Ascending aorta (tissue), 2 donors: ENCODE data around the gene FGD3. TPM values are rescaled to one million over a fixed set of nuclear protein-coding genes. Genes with fewer than 3 reads are reported as not detected.

Source experiments
- DNase-seq, 2 donors: peaks; one replicate each; pipeline ENCODE4 v3.0.0-alpha.2; 2019; ENCODE audit warnings: low spot score in 2 of 2
- H3K27ac ChIP-seq, 2 donors: fragments of 200-600 bp; sonication (generic); one replicate each; pipeline ENCODE4 v1.5.1; 2016 to 2017; ENCODE audit warnings: mild to moderate bottlenecking in 1 of 2
- H3K27me3 ChIP-seq: fragments of 200-600 bp; sonication (generic); one replicate; pipeline ENCODE4 v1.5.1; 2017
- H3K36me3 ChIP-seq, 2 donors: fragments of 200-600 bp; sonication (generic); one replicate each; pipeline ENCODE4 v1.5.1; 2016
- H3K4me1 ChIP-seq, 2 donors: fragments of 200-600 bp; sonication (generic); one replicate each; pipeline ENCODE4 v1.5.1; 2016 to 2017; ENCODE audit warnings: mild to moderate bottlenecking in 1 of 2
- H3K4me3 ChIP-seq, 2 donors: fragments of 200-600 bp; sonication (generic); one replicate each; pipeline ENCODE4 v1.5.1; 2016 to 2017; ENCODE audit warnings: mild to moderate bottlenecking in 1 of 2
- H3K9me3 ChIP-seq, 2 donors: fragments of 200-600 bp; sonication (generic); one replicate each; pipeline ENCODE4 v1.5.1; 2016
- CTCF ChIP-seq, 3 experiments: fragments of 200-600 bp in 2 of 3; fragments of 450-650 bp in 1 of 3; sonication (generic) in 2 of 3; IDR thresholded peaks; one replicate each; pipeline ENCODE4 v1.5.1; 2016 to 2019; ENCODE audit warnings: antibody characterized with exemption in 3 of 3, mild to moderate bottlenecking in 1 of 3, moderate library complexity in 1 of 3
- intact Hi-C: fragments of 100-400 bp; cut with DNase I; formaldehyde crosslinking; loops from one replicate; pipeline ENCODE4 v1.15.1; 2023
- total RNA-seq: library from RNA; depleted of rRNA; stranded (reverse); fragments of >200 nt; gene quantifications from one replicate; pipeline ENCODE4 v1.1.0, GENCODE V29; 2016

Gene FGD3
- total RNA-seq, 1 donor from 2014 or later, result 20.8 TPM

DNA sequence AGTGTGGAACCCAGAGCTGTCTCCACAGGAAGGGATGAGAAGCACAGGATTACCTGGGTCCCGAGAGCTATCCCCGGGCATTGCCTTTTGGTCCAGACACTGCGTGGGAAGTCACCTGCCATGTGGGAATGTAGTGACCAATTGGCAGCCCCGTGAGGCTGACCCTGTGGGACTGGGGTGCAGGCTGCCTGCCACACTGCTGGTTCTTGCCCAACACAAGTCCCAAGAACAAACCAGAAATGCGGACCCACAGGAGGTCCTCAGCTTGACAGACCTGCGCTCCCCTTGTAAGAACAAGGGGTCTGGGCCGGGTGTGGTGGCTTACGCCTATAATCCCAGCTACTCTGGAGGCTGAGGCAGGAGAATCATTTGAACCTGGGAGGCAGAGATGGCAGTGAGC lies 2.4 kb upstream of the FGD3 start:
- intact Hi-C loops, result no loop called here
- TF ChIP-seq CTCF (IDR thresholded peaks at IDR 0.05), result no peak
- Histone ChIP-seq H3K4me3 (no peak overlapping the region), H3K9me3 (no peaks in the 10 kb centered on the region), H3K27ac (no peak overlapping the region), H3K4me1 (no peaks in the 10 kb centered on the region), H3K36me3 (no peaks in the 10 kb centered on the region), H3K27me3 (no peaks in the 10 kb centered on the region)
- peak in 1 of 2 donors; percentile 31 for DNase-seq

GRCh38 chr9:92945796-92946195 lies 1.5 kb upstream of the FGD3 start:
- DNase-seq, result peak in 1 of 2 donors; percentile 39
- Histone ChIP-seq H3K4me1 (no peaks in the 10 kb centered on the region), H3K27ac (no peak overlapping the region), H3K27me3 (no peaks in the 10 kb centered on the region), H3K36me3 (no peaks in the 10 kb centered on the region), H3K9me3 (no peaks in the 10 kb centered on the region), H3K4me3 (no peak overlapping the region)
- intact Hi-C loops, result no loop called here
- TF ChIP-seq CTCF (IDR thresholded peaks at IDR 0.05), result no peak

- Histone ChIP-seq H3K4me1 (no peaks in the 10 kb centered on the region), H3K36me3 (no peaks in the 10 kb centered on the region), H3K9me3 (no peaks in the 10 kb centered on the region), H3K27ac (no peak overlapping the region), H3K27me3 (no peaks in the 10 kb centered on the region), H3K4me3 (no peak overlapping the region)
- DNase-seq, result peak in 1 of 2 donors; percentile 24
- intact Hi-C loops, result no loop called here
- TF ChIP-seq CTCF (IDR thresholded peaks at IDR 0.05), result no peak
Observed at GRCh38 chr9:92948038-92948534, 763 bp downstream of the FGD3 start.

DNA sequence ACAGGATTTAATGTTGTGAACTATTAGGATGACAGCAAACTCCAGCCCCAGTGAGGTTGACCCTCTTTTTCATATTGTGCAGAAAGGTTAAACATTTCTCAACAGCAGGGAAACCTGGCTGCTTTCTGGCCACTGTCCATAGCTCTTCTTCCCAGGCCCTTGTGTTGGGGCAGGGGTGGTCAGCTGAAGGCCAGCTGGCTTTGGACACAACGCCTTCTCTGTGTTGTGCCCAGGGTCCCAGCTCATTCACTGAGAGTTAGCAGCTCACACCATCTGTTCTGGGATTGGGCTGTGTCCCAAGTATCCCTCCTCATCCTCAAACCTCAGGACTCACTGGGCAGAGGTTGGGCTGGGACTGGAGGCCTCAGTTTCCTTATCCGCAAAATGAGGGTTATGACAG lies 1.3 kb downstream of the FGD3 start:
- Histone ChIP-seq H3K4me3 (no peak overlapping the region), H3K27ac (no peak overlapping the region), H3K27me3 (no peaks in the 10 kb centered on the region), H3K4me1 (no peaks in the 10 kb centered on the region), H3K9me3 (no peaks in the 10 kb centered on the region), H3K36me3 (no peaks in the 10 kb centered on the region)
- DNase-seq, result peak in 1 of 2 donors; percentile 37
- no peak for TF ChIP-seq CTCF (IDR thresholded peaks at IDR 0.05)
- intact Hi-C loops, result no loop called here

- Histone ChIP-seq H3K36me3 (no peaks in the 10 kb centered on the region), H3K4me1 (no peaks in the 10 kb centered on the region), H3K27ac (no peak overlapping the region), H3K9me3 (no peaks in the 10 kb centered on the region), H3K4me3 (no peak overlapping the region), H3K27me3 (no peaks in the 10 kb centered on the region)
- DNase-seq, result peak in 1 of 2 donors; percentile 31
- intact Hi-C loops, result no loop called here
- TF ChIP-seq CTCF (IDR thresholded peaks at IDR 0.05), result no peak
Observed at GRCh38 chr9:92949266-92949982, 2.1 kb downstream of the FGD3 start.
